Osteoblast (primary cell): ENCODE measurements around the gene SORL1. TPM values are rescaled to one million over a fixed set of nuclear protein-coding genes. Genes with fewer than 3 reads are reported as not detected.

ENCODE experiments used
- DNase-seq: peaks from one replicate; pipeline ENCODE4 v3.0.0; 2011; ENCODE audit warnings: low spot score, mixed read lengths; ENCODE audit not compliant: insufficient read length; ENCODE audit errors: missing footprints
- H2AFZ ChIP-seq: 2 replicates; pipeline ENCODE4 v1.6.0; 2011; ENCODE audit warnings: mild to moderate bottlenecking, low read length
- H3K27ac ChIP-seq: 2 replicates; pipeline ENCODE4 v1.5.1; 2011; ENCODE audit warnings: mild to moderate bottlenecking, low read depth, low read length, moderate library complexity
- H3K27me3 ChIP-seq: 2 replicates; pipeline ENCODE4 v1.6.0; 2012; ENCODE audit warnings: mild to moderate bottlenecking, control low read depth, inconsistent platforms, low read length, moderate library complexity; ENCODE audit not compliant: insufficient read depth
- H3K36me3 ChIP-seq: 2 replicates; pipeline ENCODE4 v1.5.1; 2011; ENCODE audit warnings: mild to moderate bottlenecking, low read length, control low read depth, moderate library complexity; ENCODE audit not compliant: insufficient read depth
- H3K4me1 ChIP-seq: 2 replicates; pipeline ENCODE4 v1.5.1; 2011; ENCODE audit warnings: mild to moderate bottlenecking, low read length, control low read depth, moderate library complexity; ENCODE audit not compliant: insufficient read depth
- H3K4me2 ChIP-seq: 2 replicates; pipeline ENCODE4 v1.6.0; 2011; ENCODE audit warnings: mild to moderate bottlenecking, low read length; ENCODE audit not compliant: insufficient read depth
- H3K4me3 ChIP-seq: fragments of 200-600 bp; sonication (generic); 3 replicates; pipeline ENCODE4 v1.5.1; 2012; ENCODE audit warnings: mild to moderate bottlenecking, low read length, inconsistent platforms; ENCODE audit not compliant: insufficient read depth
- H3K79me2 ChIP-seq: 2 replicates; pipeline ENCODE4 v1.6.0; 2012; ENCODE audit warnings: mild to moderate bottlenecking, low read length, control low read depth, inconsistent platforms; ENCODE audit not compliant: insufficient read depth
- H3K9me3 ChIP-seq: 2 replicates; pipeline ENCODE4 v1.5.1; 2011; ENCODE audit warnings: low read depth, low read length, control low read depth
- H4K20me1 ChIP-seq: 2 replicates; pipeline ENCODE4 v1.6.0; 2012; ENCODE audit warnings: mild to moderate bottlenecking, low read length, control low read depth; ENCODE audit not compliant: insufficient read depth
- CTCF ChIP-seq: IDR thresholded peaks from 2 replicates; pipeline ENCODE4 v1.5.1; 2011; ENCODE audit warnings: mild to moderate bottlenecking, low read depth, low read length, moderate library complexity; ENCODE audit errors: extremely low read depth
- total RNA-seq: library from RNA; depleted of rRNA; stranded (reverse); fragments of >200 nt; gene quantifications from 2 replicates; pipeline ENCODE4 v1.2.3, GENCODE V29; 2012

SORL1 gene
- total RNA-seq, 1 donor: 0.36 TPM

- no peak for TF ChIP-seq CTCF
- no peaks in the 10 kb centered on the region for H3K9me3 ChIP-seq
- H3K79me2 ChIP-seq: no peaks in the 10 kb centered on the region
- no peaks in the 10 kb centered on the region for H3K4me1 ChIP-seq
- peaks cover 19% of the 10 kb centered on the region for H3K27me3 ChIP-seq
- H3K4me3 ChIP-seq: no peak overlapping the region
- no peak for DNase-seq
- H3K27ac ChIP-seq: no peak overlapping the region
- H4K20me1 ChIP-seq: no peaks in the 10 kb centered on the region
- no peaks in the 10 kb centered on the region for H3K36me3 ChIP-seq
- no peak overlapping the region for H3K4me2 ChIP-seq
- no peak overlapping the region for H2AFZ ChIP-seq
Observed at GRCh38 chr11:121547574-121547973, 95.5 kb downstream of the SORL1 start.

- Histone ChIP-seq H3K4me2 (no peak overlapping the region), H4K20me1 (no peaks in the 10 kb centered on the region), H3K4me1 (no peaks in the 10 kb centered on the region), H3K4me3 (no peak overlapping the region), H3K36me3 (no peaks in the 10 kb centered on the region), H2AFZ (no peak overlapping the region), H3K27ac (no peak overlapping the region), H3K79me2 (no peaks in the 10 kb centered on the region), H3K27me3 (peaks cover 29% of the 10 kb centered on the region), H3K9me3 (no peaks in the 10 kb centered on the region)
- no peak for TF ChIP-seq CTCF
- no peak for DNase-seq
Observed at GRCh38 chr11:121550247-121551030, 98.3 kb downstream of the SORL1 start.

- TF ChIP-seq CTCF: no peak
- H4K20me1 ChIP-seq: no peaks in the 10 kb centered on the region
- H3K4me3 ChIP-seq: no peak overlapping the region
Observed at GRCh38 chr11:121551463-121551862, 99.3 kb downstream of the SORL1 start.

GRCh38 chr11:121552154-121552553 lies 100.0 kb downstream of the SORL1 start:
- H3K9me3 ChIP-seq: no peaks in the 10 kb centered on the region
- H3K4me2 ChIP-seq: no peak overlapping the region
- TF ChIP-seq CTCF: no peak
- H3K4me1 ChIP-seq: no peaks in the 10 kb centered on the region
- H3K4me3 ChIP-seq: no peak overlapping the region
- H3K27me3 ChIP-seq: peaks cover 36% of the 10 kb centered on the region
- no peaks in the 10 kb centered on the region for H3K36me3 ChIP-seq
- H4K20me1 ChIP-seq: no peaks in the 10 kb centered on the region
- H2AFZ ChIP-seq: no peak overlapping the region
- DNase-seq: no peak
- no peaks in the 10 kb centered on the region for H3K79me2 ChIP-seq
- H3K27ac ChIP-seq: no peak overlapping the region

More at GRCh38 chr11:121551463-121551862, 99.3 kb downstream of the SORL1 start:
- H3K27me3 ChIP-seq: peaks cover 32% of the 10 kb centered on the region
- DNase-seq: no peak
- no peaks in the 10 kb centered on the region for H3K9me3 ChIP-seq
- H3K36me3 ChIP-seq: no peaks in the 10 kb centered on the region
- no peaks in the 10 kb centered on the region for H3K79me2 ChIP-seq
- no peak overlapping the region for H3K27ac ChIP-seq
- no peak overlapping the region for H2AFZ ChIP-seq
- no peaks in the 10 kb centered on the region for H3K4me1 ChIP-seq
- H3K4me2 ChIP-seq: no peak overlapping the region
